Vagina (tissue), 2 donors: ENCODE results near the gene PRDM16. TPM values are rescaled to one million over a fixed set of nuclear protein-coding genes. Genes with fewer than 3 reads are reported as not detected.

Experiments
- DNase-seq, 2 donors: peaks; one replicate each; pipeline ENCODE4 v3.0.0-alpha.2; 2017; ENCODE audit errors: extremely low spot score in 2 of 2
- H3K27ac ChIP-seq: fragments of 200-600 bp; sonication (generic); one replicate; pipeline ENCODE4 v1.5.1; 2019
- H3K27me3 ChIP-seq: fragments of 200-600 bp; sonication (generic); one replicate; pipeline ENCODE4 v1.5.1; 2019
- H3K36me3 ChIP-seq, 2 donors: fragments of 200-600 bp; sonication (generic); one replicate each; pipeline ENCODE4 v1.5.1; 2017 to 2019
- H3K4me1 ChIP-seq: fragments of 200-600 bp; sonication (generic); one replicate; pipeline ENCODE4 v1.5.1; 2019
- H3K4me3 ChIP-seq, 2 donors: fragments of 200-600 bp; sonication (generic); 1 replicate in 1 of 2; 2 replicates in 1 of 2; pipeline ENCODE4 v1.5.1; 2016 to 2019
- H3K9me3 ChIP-seq: fragments of 200-600 bp; sonication (generic); one replicate; pipeline ENCODE4 v1.5.1; 2019
- CTCF ChIP-seq, 3 experiments: fragments of 450-650 bp in 2 of 3; fragments of 200-600 bp in 1 of 3; sonication (generic) in 1 of 3; IDR thresholded peaks; one replicate each; pipeline ENCODE4 v1.5.1; 2017 to 2019; ENCODE audit warnings: antibody characterized with exemption in 3 of 3, mild to moderate bottlenecking in 2 of 3, moderate library complexity in 2 of 3
- POLR2A ChIP-seq, 2 donors: fragments of 450-650 bp; IDR thresholded peaks; one replicate each; pipeline ENCODE4 v1.6.1; 2017; ENCODE audit warnings: antibody characterized with exemption in 2 of 2, mild to moderate bottlenecking in 2 of 2, moderate library complexity in 2 of 2
- POLR2AphosphoS5 ChIP-seq, 2 donors: sonication (generic); formaldehyde crosslinking; IDR thresholded peaks; one replicate each; pipeline ENCODE4 v1.9.0; 2017; ENCODE audit warnings: antibody characterized with exemption in 2 of 2, mild to moderate bottlenecking in 2 of 2, low read depth in 1 of 2; ENCODE audit not compliant: insufficient read depth in 1 of 2
- intact Hi-C: fragments of 100-400 bp; cut with DNase I; formaldehyde crosslinking; loops from one replicate; pipeline ENCODE4 v1.15.1; 2023
- total RNA-seq: library from RNA; depleted of rRNA; stranded (reverse); fragments of >200 nt; gene quantifications from one replicate; pipeline ENCODE4 v1.2.3, GENCODE V29; 2016

The PRDM16 gene
- total RNA-seq, 1 donor from 2014 or later = 3.9 TPM

- peaks cover 18% of the 10 kb centered on the region for H3K4me1 ChIP-seq
- H3K9me3 ChIP-seq = no peaks in the 10 kb centered on the region
- no peaks in the 10 kb centered on the region for H3K36me3 ChIP-seq
- DNase-seq = no peak
- intact Hi-C loops = no loop called here
- TF ChIP-seq POLR2A (IDR thresholded peaks at IDR 0.05) = no peak
- TF ChIP-seq CTCF (IDR thresholded peaks at IDR 0.05) = no peak
- no peak for TF ChIP-seq POLR2AphosphoS5 (IDR thresholded peaks at IDR 0.05; ENCODE audit: insufficient read depth in 1 of 2, low read depth in 1 of 2)
- H3K4me3 ChIP-seq = no peak overlapping the region
- H3K27me3 ChIP-seq = no peaks in the 10 kb centered on the region
- H3K27ac ChIP-seq = no peak overlapping the region
Measured at GRCh38 chr1:3355089-3355488, 286.1 kb downstream of the PRDM16 start.

DNA sequence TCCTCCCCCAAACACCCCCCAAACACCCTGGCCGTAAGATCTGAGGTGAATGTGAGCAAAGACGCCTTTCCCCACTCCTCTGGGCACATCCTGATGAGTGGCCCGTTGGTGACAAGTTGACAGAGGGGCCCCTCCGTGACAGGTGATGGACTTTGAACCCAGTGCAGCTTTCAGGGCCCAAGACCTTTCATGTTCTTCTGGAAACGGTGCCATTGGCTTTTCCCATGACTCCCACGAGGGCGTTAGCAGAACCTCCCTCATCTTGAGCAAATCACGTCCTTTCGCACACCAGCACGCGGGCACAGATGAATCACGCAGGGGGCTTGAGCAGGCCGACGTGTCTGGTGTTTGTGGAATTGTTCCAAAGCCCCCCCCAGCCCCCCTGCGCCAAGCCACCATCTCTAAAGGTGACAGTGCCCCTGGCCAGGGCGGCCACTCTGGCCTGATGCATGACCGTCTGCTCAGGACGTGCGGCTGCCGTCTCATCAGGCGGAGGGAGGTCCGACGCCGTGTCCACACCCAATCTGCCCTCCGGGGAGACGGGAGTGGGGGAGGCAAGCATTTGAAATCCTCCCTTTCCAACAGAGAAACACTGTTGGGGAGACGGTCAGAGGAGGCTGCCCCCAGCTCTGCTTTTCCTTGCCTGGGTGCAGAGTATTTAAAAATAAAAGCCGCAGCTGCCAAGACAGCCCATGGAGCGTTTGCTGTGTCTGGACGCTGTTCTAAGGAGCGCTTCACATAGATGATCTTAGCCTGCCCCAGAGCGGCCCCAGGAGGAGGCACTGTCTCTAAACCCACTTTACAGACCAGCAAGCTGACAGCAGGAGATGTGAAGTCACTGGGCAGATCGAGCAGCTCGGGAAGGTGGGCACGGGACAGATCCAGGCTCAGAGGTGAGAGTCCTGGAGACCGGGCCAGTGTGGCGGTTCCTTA is 287.2 kb downstream of the PRDM16 start:
- H3K9me3 ChIP-seq = no peaks in the 10 kb centered on the region
- H3K4me1 ChIP-seq = peaks cover 18% of the 10 kb centered on the region
- intact Hi-C loops = no loop called here
- no peak overlapping the region for H3K4me3 ChIP-seq
- H3K27ac ChIP-seq = no peak overlapping the region
- H3K36me3 ChIP-seq = no peaks in the 10 kb centered on the region
- no peaks in the 10 kb centered on the region for H3K27me3 ChIP-seq
- TF ChIP-seq CTCF (IDR thresholded peaks at IDR 0.05) (no peak), POLR2A (IDR thresholded peaks at IDR 0.05) (no peak), POLR2AphosphoS5 (IDR thresholded peaks at IDR 0.05; ENCODE audit: insufficient read depth in 1 of 2, low read depth in 1 of 2) (no peak)
- no peak for DNase-seq

GRCh38 chr1:3356827-3357460 is 287.9 kb downstream of the PRDM16 start:
- Histone ChIP-seq H3K4me3 (no peak overlapping the region), H3K36me3 (no peaks in the 10 kb centered on the region), H3K27ac (no peak overlapping the region), H3K27me3 (no peaks in the 10 kb centered on the region), H3K9me3 (no peaks in the 10 kb centered on the region), H3K4me1 (peaks cover 16% of the 10 kb centered on the region)
- no peak for DNase-seq
- intact Hi-C loops = no loop called here
- no peak for TF ChIP-seq CTCF (IDR thresholded peaks at IDR 0.05)
- no peak for TF ChIP-seq POLR2AphosphoS5 (IDR thresholded peaks at IDR 0.05; ENCODE audit: insufficient read depth in 1 of 2, low read depth in 1 of 2)

- Histone ChIP-seq H3K27ac (no peak overlapping the region), H3K4me1 (peaks cover 11% of the 10 kb centered on the region), H3K36me3 (no peaks in the 10 kb centered on the region), H3K4me3 (no peak overlapping the region), H3K27me3 (no peaks in the 10 kb centered on the region), H3K9me3 (no peaks in the 10 kb centered on the region)
- intact Hi-C loops = no loop called here
- no peak for DNase-seq
- TF ChIP-seq CTCF (IDR thresholded peaks at IDR 0.05) (no peak), POLR2A (IDR thresholded peaks at IDR 0.05) (no peak), POLR2AphosphoS5 (IDR thresholded peaks at IDR 0.05; ENCODE audit: insufficient read depth in 1 of 2, low read depth in 1 of 2) (no peak)
Measured at GRCh38 chr1:3357526-3358297, 288.7 kb downstream of the PRDM16 start.
